Measurements from ENCODE around the gene SLC29A3.

Gene SLC29A3

DNA sequence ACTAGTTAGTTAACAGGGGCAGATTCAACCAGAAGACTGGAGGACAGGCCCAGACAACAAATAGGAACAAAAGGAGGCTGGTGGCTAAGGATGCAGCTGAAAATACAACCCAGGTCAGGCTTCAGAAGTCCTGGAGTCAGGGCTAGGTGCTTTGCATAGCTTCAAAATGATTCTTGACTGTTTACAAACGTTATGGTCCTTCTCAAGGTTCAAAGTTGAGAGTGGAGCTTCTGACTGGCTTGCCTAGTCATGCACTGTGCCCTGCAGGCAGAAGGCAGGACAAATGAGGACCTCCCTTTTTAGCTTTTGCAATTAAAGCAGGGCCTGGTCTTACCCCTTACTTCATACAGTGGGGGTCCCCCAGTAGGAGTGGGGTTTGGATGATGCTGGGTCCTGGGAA is 73.2 kb downstream of the SLC29A3 start:
- no peak overlapping the region for H3K4me3 ChIP-seq (ENCODE audit: low read depth in 1 of 2, low read length in 2 of 2)
- ATAC-seq (ENCODE audit: insufficient read depth, low read depth) (no peak), DNase-seq (no peak)
- no peak for TF ChIP-seq EZH2 (IDR thresholded peaks at IDR 0.05; ENCODE audit: borderline replicate concordance, low read depth, low read length, severe bottlenecking)
- TF ChIP-seq, protein P1, sequence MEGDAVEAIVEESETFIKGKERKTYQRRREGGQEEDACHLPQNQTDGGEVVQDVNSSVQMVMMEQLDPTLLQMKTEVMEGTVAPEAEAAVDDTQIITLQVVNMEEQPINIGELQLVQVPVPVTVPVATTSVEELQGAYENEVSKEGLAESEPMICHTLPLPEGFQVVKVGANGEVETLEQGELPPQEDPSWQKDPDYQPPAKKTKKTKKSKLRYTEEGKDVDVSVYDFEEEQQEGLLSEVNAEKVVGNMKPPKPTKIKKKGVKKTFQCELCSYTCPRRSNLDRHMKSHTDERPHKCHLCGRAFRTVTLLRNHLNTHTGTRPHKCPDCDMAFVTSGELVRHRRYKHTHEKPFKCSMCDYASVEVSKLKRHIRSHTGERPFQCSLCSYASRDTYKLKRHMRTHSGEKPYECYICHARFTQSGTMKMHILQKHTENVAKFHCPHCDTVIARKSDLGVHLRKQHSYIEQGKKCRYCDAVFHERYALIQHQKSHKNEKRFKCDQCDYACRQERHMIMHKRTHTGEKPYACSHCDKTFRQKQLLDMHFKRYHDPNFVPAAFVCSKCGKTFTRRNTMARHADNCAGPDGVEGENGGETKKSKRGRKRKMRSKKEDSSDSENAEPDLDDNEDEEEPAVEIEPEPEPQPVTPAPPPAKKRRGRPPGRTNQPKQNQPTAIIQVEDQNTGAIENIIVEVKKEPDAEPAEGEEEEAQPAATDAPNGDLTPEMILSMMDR (IDR thresholded peaks at IDR 0.05; ENCODE audit: borderline replicate concordance, extremely low read depth, low read length, poor library complexity, severe bottlenecking), result no peak
- no peaks in the 10 kb centered on the region; the same call in 1 of the 2 replicates for H4K20me1 ChIP-seq (ENCODE audit: insufficient read depth, low read length)
- no peak overlapping the region for H2AFZ ChIP-seq (ENCODE audit: low read depth, low read length)
- no peaks in the 10 kb centered on the region for H3K36me3 ChIP-seq (ENCODE audit: insufficient read depth, low read length)
- no peaks in the 10 kb centered on the region for H3K79me2 ChIP-seq (ENCODE audit: insufficient read depth, low read length)
- no peak overlapping the region for H3K27ac ChIP-seq (ENCODE audit: low read length)
- no peaks in the 10 kb centered on the region for H3K9me3 ChIP-seq (ENCODE audit: insufficient read depth, low read length, severe bottlenecking)
- no peaks in the 10 kb centered on the region for H3K4me1 ChIP-seq (ENCODE audit: insufficient read depth, low read length)
- H3K9ac ChIP-seq (ENCODE audit: low read depth, low read length), result no peak overlapping the region
- H3K4me2 ChIP-seq (ENCODE audit: insufficient read depth, low read length), result no peak overlapping the region
- H3K27me3 ChIP-seq (ENCODE audit: insufficient read depth, low read length, poor library complexity), result peaks cover 50% of the 10 kb centered on the region

DNA sequence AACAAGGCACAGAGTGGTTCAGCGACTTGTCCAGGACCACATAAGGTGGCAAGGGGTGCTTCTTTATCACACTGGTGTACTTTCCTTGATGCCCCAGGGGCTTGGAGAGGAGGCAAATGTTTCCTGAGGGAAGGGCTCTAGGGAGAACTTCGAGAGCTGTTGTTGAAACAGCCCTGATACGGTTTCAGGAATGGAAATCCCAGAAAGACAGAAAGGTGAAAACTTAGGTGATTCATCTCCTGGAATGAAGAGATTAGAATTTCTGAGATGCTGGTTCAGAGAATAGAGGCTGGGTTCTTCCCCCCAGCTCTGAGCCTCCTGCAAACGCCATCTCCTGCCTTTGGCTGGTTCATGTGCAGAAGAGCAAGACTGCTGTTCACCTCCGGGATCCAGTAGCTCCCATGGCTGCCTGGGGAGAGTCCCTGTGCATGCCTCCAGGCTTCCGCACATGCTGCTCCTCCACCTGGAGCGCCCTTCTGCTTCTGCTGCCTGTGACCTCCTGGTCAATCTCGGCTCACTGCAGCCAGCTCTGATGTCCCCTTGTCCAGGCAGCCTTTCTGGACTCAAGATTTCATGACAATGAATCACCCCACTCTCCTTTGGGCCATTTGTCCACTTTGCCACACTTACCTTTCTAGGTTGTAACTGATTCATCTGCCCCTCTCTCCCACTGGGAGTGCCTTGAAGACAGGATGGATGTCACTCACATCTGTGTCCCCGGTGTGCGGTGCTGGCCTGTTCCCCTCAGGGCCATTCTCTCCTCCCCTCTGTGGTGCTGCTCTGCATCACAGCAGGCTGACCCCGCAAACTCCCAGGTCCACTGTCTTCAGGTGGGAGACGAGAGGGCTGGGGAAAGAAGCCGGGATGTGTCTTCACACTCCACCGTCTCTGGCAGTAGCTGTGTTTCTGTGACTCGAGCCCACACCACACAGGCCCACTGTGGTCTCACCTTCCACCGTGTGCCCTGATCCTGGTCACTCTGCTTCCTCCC is 74.0 kb downstream of the SLC29A3 start:
- H3K4me3 ChIP-seq (ENCODE audit: low read depth in 1 of 2, low read length in 2 of 2), result no peak overlapping the region
- H3K27ac ChIP-seq (ENCODE audit: low read length), result no peak overlapping the region
- no peak overlapping the region for H3K9ac ChIP-seq (ENCODE audit: low read depth, low read length)
- H3K79me2 ChIP-seq (ENCODE audit: insufficient read depth, low read length), result no peaks in the 10 kb centered on the region
- no peaks in the 10 kb centered on the region for H3K36me3 ChIP-seq (ENCODE audit: insufficient read depth, low read length)
- no peaks in the 10 kb centered on the region for H3K9me3 ChIP-seq (ENCODE audit: insufficient read depth, low read length, severe bottlenecking)
- H2AFZ ChIP-seq (ENCODE audit: low read depth, low read length), result no peak overlapping the region
- peaks cover 50% of the 10 kb centered on the region for H3K27me3 ChIP-seq (ENCODE audit: insufficient read depth, low read length, poor library complexity)
- DNase-seq (no peak), ATAC-seq (ENCODE audit: insufficient read depth, low read depth) (no peak)
- no peaks in the 10 kb centered on the region; the same call in 1 of the 2 replicates for H4K20me1 ChIP-seq (ENCODE audit: insufficient read depth, low read length)
- no peak overlapping the region for H3K4me2 ChIP-seq (ENCODE audit: insufficient read depth, low read length)
- TF ChIP-seq, protein P1 (IDR thresholded peaks at IDR 0.05; ENCODE audit: borderline replicate concordance, extremely low read depth, low read length, poor library complexity, severe bottlenecking), result no peak
- no peak for TF ChIP-seq EZH2 (IDR thresholded peaks at IDR 0.05; ENCODE audit: borderline replicate concordance, low read depth, low read length, severe bottlenecking)
- no peaks in the 10 kb centered on the region for H3K4me1 ChIP-seq (ENCODE audit: insufficient read depth, low read length)

DNA sequence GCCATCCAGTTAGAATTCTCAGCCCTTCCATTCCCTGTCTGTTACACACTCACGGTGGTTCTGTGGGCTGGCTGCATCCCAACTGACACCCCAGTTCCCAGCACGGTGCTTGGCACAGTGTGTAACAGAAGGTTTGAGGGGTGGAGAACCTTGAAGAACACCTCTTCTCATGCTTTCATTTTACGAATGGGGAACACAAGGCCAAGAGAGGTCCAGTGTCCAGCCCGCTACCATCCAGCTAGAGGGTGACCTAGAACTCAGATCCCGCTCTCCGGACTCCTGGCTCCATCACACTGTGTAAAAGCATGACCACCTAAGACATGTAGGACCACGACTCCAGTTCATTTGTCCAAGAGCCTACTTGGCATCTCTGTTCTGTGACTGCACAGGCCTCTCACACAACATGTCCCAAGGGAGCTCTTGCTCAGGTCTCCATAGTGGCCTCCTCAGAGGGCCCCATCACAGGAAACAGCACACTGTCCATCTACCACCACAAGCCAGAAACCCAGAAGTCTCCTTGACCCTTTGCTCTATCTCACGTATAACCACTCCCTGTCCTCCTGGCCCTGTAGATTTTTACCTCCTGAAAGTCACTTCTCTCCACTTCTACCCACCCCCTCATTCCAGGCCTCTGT is 74.9 kb downstream of the SLC29A3 start:
- H3K4me3 ChIP-seq (ENCODE audit: low read depth in 1 of 2, low read length in 2 of 2), result no peak overlapping the region
- no peak overlapping the region for H3K4me2 ChIP-seq (ENCODE audit: insufficient read depth, low read length)
- no peaks in the 10 kb centered on the region; the same call in 1 of the 2 replicates for H4K20me1 ChIP-seq (ENCODE audit: insufficient read depth, low read length)
- no peak overlapping the region for H2AFZ ChIP-seq (ENCODE audit: low read depth, low read length)
- no peaks in the 10 kb centered on the region for H3K9me3 ChIP-seq (ENCODE audit: insufficient read depth, low read length, severe bottlenecking)
- no peak overlapping the region for H3K27ac ChIP-seq (ENCODE audit: low read length)
- DNase-seq (no peak), ATAC-seq (ENCODE audit: insufficient read depth, low read depth) (no peak)
- no peaks in the 10 kb centered on the region for H3K79me2 ChIP-seq (ENCODE audit: insufficient read depth, low read length)
- peaks cover 46% of the 10 kb centered on the region for H3K27me3 ChIP-seq (ENCODE audit: insufficient read depth, low read length, poor library complexity)
- no peaks in the 10 kb centered on the region for H3K4me1 ChIP-seq (ENCODE audit: insufficient read depth, low read length)
- H3K9ac ChIP-seq (ENCODE audit: low read depth, low read length), result no peak overlapping the region
- TF ChIP-seq EZH2 (IDR thresholded peaks at IDR 0.05; ENCODE audit: borderline replicate concordance, low read depth, low read length, severe bottlenecking), result no peak
- TF ChIP-seq, protein P1 (IDR thresholded peaks at IDR 0.05; ENCODE audit: borderline replicate concordance, extremely low read depth, low read length, poor library complexity, severe bottlenecking), result no peak
- H3K36me3 ChIP-seq (ENCODE audit: insufficient read depth, low read length), result no peaks in the 10 kb centered on the region

Data from DND-41 (cell line).